Measurements from ENCODE around the gene ITGB1BP1.
A peak's percentile ranks its signal among the peaks of the same experiment; 100 is the strongest.
"Not testable (repeated sequence)": the region's sequence is repeated elsewhere in the genome, so short reads cannot be mapped to it uniquely, and the experiment has no call there.

ITGB1BP1 gene

DNA sequence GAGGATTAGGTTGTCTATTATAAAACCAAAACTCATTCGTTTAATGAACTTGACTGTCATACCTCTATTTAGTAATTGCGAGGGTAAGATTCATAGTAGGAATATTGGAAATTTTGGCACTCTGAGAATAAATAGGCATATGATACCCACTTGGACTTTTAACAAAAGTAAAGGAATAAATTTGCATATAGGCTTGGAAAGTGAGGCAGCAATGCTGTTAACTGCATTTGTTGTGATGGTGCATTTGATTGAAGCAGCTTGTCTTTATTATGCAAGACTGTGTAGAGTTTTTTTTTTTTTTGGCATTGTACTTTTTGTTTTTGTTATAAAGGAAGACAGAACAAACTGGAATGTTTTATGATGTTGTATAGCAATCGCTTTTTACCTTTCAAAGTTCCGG lies 18.9 kb downstream of the ITGB1BP1 start:
- H3K27me3 ChIP-seq: no peaks in the 10 kb centered on the region
- no peak for TF ChIP-seq Cebpa-rat (IDR thresholded peaks at IDR 0.05)
- no peaks in the 10 kb centered on the region for H3K9me3 ChIP-seq
- H3K27ac ChIP-seq: no peak overlapping the region
- H3K36me3 ChIP-seq: peaks cover 78% of the 10 kb centered on the region
- H3K9ac ChIP-seq: no peak overlapping the region
- peaks cover 36% of the 10 kb centered on the region for H3K4me1 ChIP-seq
- H3K4me2 ChIP-seq: no peak overlapping the region
- 0 out of 2 replicates have a peak, but pooled peaks cover 4% of the 10 kb centered on the region for H4K20me1 ChIP-seq
- no peak overlapping the region for H3K4me3 ChIP-seq

DNA sequence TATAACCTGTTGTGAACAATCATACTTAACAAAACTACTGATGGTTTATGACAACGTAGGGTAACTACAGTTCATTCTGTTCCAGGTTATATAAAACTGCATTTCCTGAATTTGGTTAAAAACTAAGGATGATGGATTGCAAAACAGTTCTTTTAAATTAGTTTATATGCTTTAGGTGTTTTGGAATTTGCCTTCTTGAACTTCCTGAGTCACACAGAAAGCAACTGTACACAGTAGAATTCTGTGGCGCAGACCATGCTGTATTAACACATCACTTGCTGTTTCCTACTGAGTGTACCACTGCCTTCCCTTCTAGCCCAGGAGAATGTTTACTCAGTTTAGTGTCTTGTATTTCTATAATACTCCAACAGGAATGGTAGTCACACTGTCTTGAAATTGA lies 19.4 kb downstream of the ITGB1BP1 start:
- Histone ChIP-seq H3K4me1 (peaks cover 36% of the 10 kb centered on the region), H3K4me2 (no peak overlapping the region), H3K9me3 (no peaks in the 10 kb centered on the region), H3K9ac (no peak overlapping the region), H4K20me1 (0 out of 2 replicates have a peak, but pooled peaks cover 4% of the 10 kb centered on the region), H3K36me3 (peaks cover 79% of the 10 kb centered on the region), H3K4me3 (no peak overlapping the region), H3K27me3 (no peaks in the 10 kb centered on the region), H3K27ac (no peak overlapping the region)
- TF ChIP-seq Cebpa-rat (IDR thresholded peaks at IDR 0.05): no peak

DNA sequence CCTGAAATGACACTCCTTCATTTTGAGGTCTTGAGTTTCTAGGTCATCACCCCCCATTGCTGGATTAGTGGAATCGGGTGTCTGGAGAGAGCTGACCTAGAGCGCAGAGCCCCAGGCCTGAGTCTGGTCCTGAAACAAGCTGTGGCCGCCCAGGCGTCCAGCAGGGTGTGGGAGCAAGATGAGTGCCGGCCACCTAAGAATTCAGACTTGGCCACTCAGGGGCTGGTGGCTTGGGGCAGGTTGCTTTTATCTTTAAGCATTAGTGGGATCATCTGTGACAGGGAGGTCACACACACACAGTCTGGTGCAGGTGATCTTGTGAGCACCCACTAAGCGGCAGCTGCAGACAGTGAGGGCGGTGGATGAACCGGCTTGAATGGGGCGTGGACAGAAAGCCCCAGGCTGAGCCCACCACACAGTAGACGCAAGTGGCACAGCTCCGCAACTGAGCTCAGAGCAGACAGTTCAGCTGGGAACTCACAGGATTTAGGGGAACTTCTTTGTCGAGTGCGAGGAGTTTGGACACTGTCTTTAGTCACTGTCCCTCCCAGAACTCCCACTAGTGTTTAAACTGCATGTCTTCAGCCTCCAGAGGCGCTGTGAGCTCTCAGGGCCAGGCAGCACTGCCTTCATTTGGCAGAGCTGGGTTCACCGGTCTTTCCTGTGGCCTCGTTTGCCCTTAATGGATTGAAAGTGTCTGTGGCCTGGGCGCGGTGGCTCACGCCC lies 21.5 kb downstream of the ITGB1BP1 start:
- H3K9ac ChIP-seq: no peak overlapping the region
- H3K27ac ChIP-seq: peak overlapping the region; percentile 66; the same call in 1 of the 2 replicates
- H3K4me3 ChIP-seq: no peak overlapping the region
- TF ChIP-seq Cebpa-rat (IDR thresholded peaks at IDR 0.05): no peak
- peaks cover 37% of the 10 kb centered on the region for H3K4me1 ChIP-seq
- no peak overlapping the region for H3K4me2 ChIP-seq
- 0 out of 2 replicates have a peak, but pooled peaks cover 1% of the 10 kb centered on the region for H4K20me1 ChIP-seq
- no peaks in the 10 kb centered on the region for H3K27me3 ChIP-seq
- H3K9me3 ChIP-seq: no peaks in the 10 kb centered on the region
- peaks cover 82% of the 10 kb centered on the region for H3K36me3 ChIP-seq

GRCh38 chr2:9401059-9401547 lies 22.2 kb downstream of the ITGB1BP1 start:
- Histone ChIP-seq H3K4me1 (peaks cover 37% of the 10 kb centered on the region), H3K4me2 (peak overlapping the region; percentile 55), H3K27ac (peak overlapping the region; percentile 66), H3K27me3 (no peaks in the 10 kb centered on the region), H4K20me1 (no peaks in the 10 kb centered on the region), H3K4me3 (no peak overlapping the region), H3K9me3 (no peaks in the 10 kb centered on the region), H3K9ac (no peak overlapping the region; the same call in 1 of the 2 replicates), H3K36me3 (peaks cover 83% of the 10 kb centered on the region)
- no peak for TF ChIP-seq Cebpa-rat (IDR thresholded peaks at IDR 0.05)

DNA sequence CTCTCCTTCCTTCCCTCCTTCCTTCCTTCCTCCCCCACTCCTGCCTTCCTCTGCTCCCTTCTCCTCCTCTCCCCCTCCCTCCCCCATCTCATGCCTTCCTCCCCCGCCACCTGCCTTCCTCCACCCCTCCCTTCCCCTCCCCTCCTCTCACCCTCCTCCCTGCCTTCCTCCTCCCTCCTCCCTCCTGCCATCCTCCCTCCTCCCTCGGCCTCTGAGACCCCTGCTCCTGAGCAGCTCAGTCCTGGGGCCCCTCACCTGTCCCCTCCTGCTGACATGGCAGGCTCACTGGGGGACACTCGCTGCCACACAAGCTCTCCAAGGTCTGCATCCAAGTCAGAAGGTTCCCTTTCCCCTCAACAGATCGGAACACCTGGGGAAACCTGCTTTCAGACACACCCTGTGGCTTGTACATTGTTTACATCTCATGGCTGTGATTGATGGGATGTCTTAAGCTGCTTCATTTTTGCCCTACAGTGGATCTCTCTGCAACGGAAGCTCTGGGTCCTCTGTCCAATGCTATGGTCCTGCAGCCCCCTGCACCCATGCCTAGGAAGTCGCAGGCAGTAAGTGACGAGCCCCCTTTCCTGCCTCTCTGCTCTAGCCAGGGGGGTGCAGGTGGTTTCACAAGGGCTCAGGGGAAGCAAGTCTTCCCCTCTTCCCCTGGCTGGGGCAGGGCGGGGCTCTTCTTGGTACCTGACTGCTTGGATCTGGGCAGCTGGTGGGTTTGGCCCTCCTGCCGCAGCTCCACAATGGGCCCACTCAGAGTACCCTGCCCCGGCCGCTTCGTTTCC lies 22.9 kb downstream of the ITGB1BP1 start:
- no peak for TF ChIP-seq Cebpa-rat (IDR thresholded peaks at IDR 0.05)
- H3K9me3 ChIP-seq: no peaks in the 10 kb centered on the region
- no peaks in the 10 kb centered on the region for H3K27me3 ChIP-seq
- H3K27ac ChIP-seq: peak overlapping the region; percentile 66
- H3K4me2 ChIP-seq: peak overlapping the region; percentile 55
- H3K4me1 ChIP-seq: peaks cover 37% of the 10 kb centered on the region
- H3K4me3 ChIP-seq: no peak overlapping the region
- H3K36me3 ChIP-seq: peaks cover 85% of the 10 kb centered on the region
- no peaks in the 10 kb centered on the region for H4K20me1 ChIP-seq
- H3K9ac ChIP-seq: no peak overlapping the region; the same call in 1 of the 2 replicates

DNA sequence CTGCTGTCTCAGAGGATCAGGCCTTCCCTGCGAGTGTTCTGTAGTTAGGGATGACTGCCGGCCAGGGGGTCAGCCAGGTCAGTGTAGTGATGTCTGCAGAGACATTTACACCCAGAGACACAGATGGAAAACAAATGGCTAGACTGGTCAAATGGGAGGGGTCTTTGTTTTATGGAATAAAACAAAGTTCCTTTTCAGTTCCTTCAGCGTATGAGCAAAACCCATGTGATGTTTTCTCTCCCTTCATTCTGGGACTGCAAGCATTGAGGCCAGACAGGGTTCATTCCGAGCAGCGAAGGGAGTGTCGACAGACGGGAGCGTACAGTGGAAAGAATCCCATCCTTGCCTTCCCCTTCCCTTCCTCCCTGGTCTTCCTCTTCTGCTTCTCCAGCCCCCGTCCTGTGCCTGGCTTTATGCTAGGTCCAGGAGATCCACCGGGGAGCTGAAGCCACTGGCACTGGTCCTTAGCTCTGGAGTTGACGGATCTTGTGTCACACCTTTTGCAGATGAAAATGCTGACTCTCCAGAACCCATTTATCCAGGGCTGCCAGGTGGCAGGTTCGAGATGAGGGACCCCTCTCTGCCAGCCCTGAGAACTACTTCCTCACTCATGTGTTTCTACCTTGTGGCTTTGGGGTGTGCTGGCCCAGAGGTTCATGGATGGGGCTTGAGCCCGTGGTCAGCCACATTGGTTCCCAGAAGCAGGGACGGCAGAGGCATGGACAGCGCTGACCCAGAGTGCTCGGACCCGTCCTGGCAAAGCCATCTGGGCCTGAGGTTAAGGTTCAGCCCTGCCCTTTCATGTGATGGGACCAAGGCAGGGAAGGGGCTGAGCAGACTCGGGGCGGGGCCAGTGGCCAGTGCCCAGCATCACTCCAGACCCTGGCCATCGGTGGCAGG lies 24.2 kb downstream of the ITGB1BP1 start:
- Histone ChIP-seq H3K4me1 (peaks cover 37% of the 10 kb centered on the region), H3K27ac (peak overlapping the region; percentile 82), H3K27me3 (no peaks in the 10 kb centered on the region), H3K4me2 (peak overlapping the region; percentile 72), H3K9me3 (no peaks in the 10 kb centered on the region), H4K20me1 (no peaks in the 10 kb centered on the region), H3K9ac (peak overlapping the region; percentile 48), H3K36me3 (peaks cover 88% of the 10 kb centered on the region), H3K4me3 (no peak overlapping the region)
- TF ChIP-seq Cebpa-rat (IDR thresholded peaks at IDR 0.05): no peak

DNA sequence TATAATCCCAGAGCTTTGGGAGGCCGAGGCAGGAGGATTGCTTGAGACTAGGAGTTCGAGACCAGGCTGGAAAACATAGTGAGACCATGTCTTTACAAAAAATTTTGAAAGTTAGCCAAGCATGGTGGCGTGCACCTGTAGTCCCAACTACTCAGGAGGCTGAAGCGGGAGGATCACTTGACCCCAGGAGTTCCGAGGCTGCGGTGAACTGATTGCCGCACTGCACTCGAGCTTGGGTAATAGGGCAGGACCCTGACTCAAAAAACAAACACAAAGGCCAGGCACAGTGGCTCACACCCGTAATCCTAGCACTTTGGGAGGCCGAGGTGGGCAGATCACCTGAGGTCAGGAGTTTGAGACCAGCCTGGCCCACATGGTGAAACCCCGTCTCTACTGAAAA lies 25.1 kb downstream of the ITGB1BP1 start:
- H3K4me3 ChIP-seq, H3K27me3 ChIP-seq, H3K9me3 ChIP-seq, H3K9ac ChIP-seq, H4K20me1 ChIP-seq, H3K4me2 ChIP-seq, H3K27ac ChIP-seq: not testable (repeated sequence)
- Histone ChIP-seq H3K4me1 (peaks cover 44% of the 10 kb centered on the region), H3K36me3 (peaks cover 88% of the 10 kb centered on the region)

GRCh38 chr2:9397201-9397600 lies 26.1 kb downstream of the ITGB1BP1 start:
- Histone ChIP-seq H3K27ac (no peak overlapping the region), H3K4me3 (no peak overlapping the region), H3K9ac (no peak overlapping the region), H3K27me3 (no peaks in the 10 kb centered on the region), H3K4me2 (no peak overlapping the region), H3K9me3 (no peaks in the 10 kb centered on the region), H4K20me1 (no peaks in the 10 kb centered on the region), H3K4me1 (peaks cover 54% of the 10 kb centered on the region), H3K36me3 (peaks cover 77% of the 10 kb centered on the region)
- TF ChIP-seq Cebpa-rat (IDR thresholded peaks at IDR 0.05): no peak

GRCh38 chr2:9394816-9395215 lies 28.5 kb downstream of the ITGB1BP1 start:
- Histone ChIP-seq H3K9me3 (no peaks in the 10 kb centered on the region), H4K20me1 (no peaks in the 10 kb centered on the region), H3K4me1 (peaks cover 59% of the 10 kb centered on the region), H3K9ac (no peak overlapping the region), H3K4me3 (no peak overlapping the region), H3K4me2 (no peak overlapping the region), H3K27ac (no peak overlapping the region), H3K36me3 (peaks cover 83% of the 10 kb centered on the region), H3K27me3 (no peaks in the 10 kb centered on the region)
- TF ChIP-seq Cebpa-rat (IDR thresholded peaks at IDR 0.05): no peak

All from BLaER1 (cell line).